ENCODE results near the gene DOCK1. TPM values are rescaled to one million over a fixed set of nuclear protein-coding genes. Genes with fewer than 3 reads are reported as not detected.

Gene DOCK1
- total RNA-seq, 2 experiments from 2014 or later: not detected

DNA sequence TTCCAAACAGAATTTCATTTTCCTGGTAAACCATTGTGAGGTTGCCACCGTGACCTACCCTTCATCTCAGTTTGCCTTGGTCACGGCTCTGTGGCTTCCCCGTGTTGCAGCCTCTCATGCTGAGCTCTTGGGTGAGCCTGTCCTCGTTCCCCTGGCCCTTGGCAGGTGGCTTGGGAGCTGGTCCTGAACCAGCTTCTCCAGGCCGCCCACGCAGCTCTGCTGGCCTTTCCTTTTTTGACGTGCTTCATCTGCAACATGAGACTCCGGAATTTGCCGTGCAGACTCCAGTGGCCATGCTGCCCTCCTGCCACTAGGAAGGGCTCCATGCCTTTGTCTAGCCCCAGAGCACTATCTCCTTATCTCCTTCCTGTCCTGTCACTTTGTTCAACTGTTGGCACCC, 550.9 kb downstream of the DOCK1 start:
- no peaks in the 10 kb centered on the region for H3K27me3 ChIP-seq (ENCODE audit: control insufficient read depth in 1 of 2, insufficient read depth in 2 of 2, low read length in 2 of 2)
- no peak overlapping the region for H3K4me3 ChIP-seq (ENCODE audit: low read length)
- no peaks in the 10 kb centered on the region for H3K4me1 ChIP-seq (ENCODE audit: insufficient read depth, low read length)
- H3K9me3 Mint-ChIP-seq: peaks cover 4% of the 10 kb centered on the region
- ATAC-seq (ENCODE audit: poor library complexity) (no peak), DNase-seq (no peak)
- ChIA-PET CTCF (no interaction called here), POLR2A (no interaction called here)
- TF ChIP-seq, protein P1, sequence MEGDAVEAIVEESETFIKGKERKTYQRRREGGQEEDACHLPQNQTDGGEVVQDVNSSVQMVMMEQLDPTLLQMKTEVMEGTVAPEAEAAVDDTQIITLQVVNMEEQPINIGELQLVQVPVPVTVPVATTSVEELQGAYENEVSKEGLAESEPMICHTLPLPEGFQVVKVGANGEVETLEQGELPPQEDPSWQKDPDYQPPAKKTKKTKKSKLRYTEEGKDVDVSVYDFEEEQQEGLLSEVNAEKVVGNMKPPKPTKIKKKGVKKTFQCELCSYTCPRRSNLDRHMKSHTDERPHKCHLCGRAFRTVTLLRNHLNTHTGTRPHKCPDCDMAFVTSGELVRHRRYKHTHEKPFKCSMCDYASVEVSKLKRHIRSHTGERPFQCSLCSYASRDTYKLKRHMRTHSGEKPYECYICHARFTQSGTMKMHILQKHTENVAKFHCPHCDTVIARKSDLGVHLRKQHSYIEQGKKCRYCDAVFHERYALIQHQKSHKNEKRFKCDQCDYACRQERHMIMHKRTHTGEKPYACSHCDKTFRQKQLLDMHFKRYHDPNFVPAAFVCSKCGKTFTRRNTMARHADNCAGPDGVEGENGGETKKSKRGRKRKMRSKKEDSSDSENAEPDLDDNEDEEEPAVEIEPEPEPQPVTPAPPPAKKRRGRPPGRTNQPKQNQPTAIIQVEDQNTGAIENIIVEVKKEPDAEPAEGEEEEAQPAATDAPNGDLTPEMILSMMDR (IDR thresholded peaks at IDR 0.05): no peak
- H3K27ac Mint-ChIP-seq: no peak overlapping the region
- no peaks in the 10 kb centered on the region for H3K36me3 ChIP-seq (ENCODE audit: insufficient read depth, low read length)
- no peak overlapping the region for H3K4me3 Mint-ChIP-seq
- H3K9me3 ChIP-seq (ENCODE audit: control insufficient read depth in 1 of 2, insufficient read depth in 1 of 2, low read length in 2 of 2): peaks cover 0 to 12% of the 10 kb centered on the region in 2 experiments
- intact Hi-C loops (cut with DNase I, micrococcal nuclease): no loop called here
- no peak overlapping the region for H3K27ac ChIP-seq (ENCODE audit: low read depth in 1 of 2, low read length in 2 of 2)
- H3K27me3 Mint-ChIP-seq: no peaks in the 10 kb centered on the region
- H3K4me1 Mint-ChIP-seq (ENCODE audit: low read depth): no peaks in the 10 kb centered on the region
- H3K36me3 Mint-ChIP-seq (ENCODE audit: low read depth): no peaks in the 10 kb centered on the region

DNA sequence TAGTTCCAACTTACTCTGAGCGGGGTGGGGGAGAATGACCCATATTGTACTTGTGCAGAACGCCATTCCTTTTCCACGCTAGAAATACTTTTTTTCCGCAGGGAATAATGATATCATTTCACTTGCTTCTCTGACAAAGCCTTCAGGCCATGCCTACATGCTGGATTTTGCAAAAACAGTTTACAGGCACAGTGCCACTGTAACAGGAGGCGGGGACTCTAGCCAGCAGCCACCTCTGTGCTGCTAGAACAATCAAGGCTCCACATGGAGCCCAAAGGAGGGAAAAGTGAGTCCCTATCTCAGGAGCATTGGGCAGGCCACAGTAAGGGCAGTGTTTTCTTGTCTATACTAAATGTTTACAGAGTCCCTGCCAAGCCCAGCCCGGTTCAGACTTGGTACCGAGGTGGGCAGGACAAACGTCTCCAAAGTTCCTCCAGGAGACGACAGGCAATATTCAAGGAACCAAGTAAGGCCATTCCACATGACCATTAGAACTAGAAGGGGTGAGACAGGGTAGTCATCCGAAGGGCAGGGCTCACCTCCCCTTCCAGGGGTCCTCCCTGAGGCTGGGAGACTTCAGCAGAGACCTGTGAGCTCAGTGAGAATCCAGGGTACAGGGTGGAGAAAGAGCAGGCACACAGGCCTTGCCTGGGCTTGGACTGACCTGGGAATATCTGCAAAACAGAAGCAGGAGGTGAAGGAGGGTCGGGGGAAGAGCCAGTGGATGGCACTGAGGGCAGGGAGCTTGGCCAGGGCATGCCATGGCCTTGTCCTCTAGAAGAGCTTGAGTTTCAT, 553.0 kb downstream of the DOCK1 start:
- H3K27ac Mint-ChIP-seq: no peak overlapping the region
- H3K4me3 Mint-ChIP-seq: no peak overlapping the region
- DNase-seq (no peak), ATAC-seq (ENCODE audit: poor library complexity) (no peak)
- peaks cover 4% of the 10 kb centered on the region for H3K9me3 Mint-ChIP-seq
- H3K36me3 Mint-ChIP-seq (ENCODE audit: low read depth): no peaks in the 10 kb centered on the region
- CTCF ChIA-PET: no interaction called here
- POLR2A ChIA-PET: no interaction called here
- Histone ChIP-seq H3K27me3 (ENCODE audit: control insufficient read depth in 1 of 2, insufficient read depth in 2 of 2, low read length in 2 of 2) (no peaks in the 10 kb centered on the region), H3K4me1 (ENCODE audit: insufficient read depth, low read length) (no peaks in the 10 kb centered on the region), H3K27ac (ENCODE audit: low read depth in 1 of 2, low read length in 2 of 2) (no peak overlapping the region), H3K4me3 (ENCODE audit: low read length) (no peak overlapping the region), H3K36me3 (ENCODE audit: insufficient read depth, low read length) (no peaks in the 10 kb centered on the region), H3K9me3 (ENCODE audit: control insufficient read depth in 1 of 2, insufficient read depth in 1 of 2, low read length in 2 of 2) (peaks cover 0 to 12% of the 10 kb centered on the region in 2 experiments)
- H3K4me1 Mint-ChIP-seq (ENCODE audit: low read depth): no peaks in the 10 kb centered on the region
- TF ChIP-seq, protein P1 (IDR thresholded peaks at IDR 0.05): no peak
- H3K27me3 Mint-ChIP-seq: no peaks in the 10 kb centered on the region
- intact Hi-C loops (cut with DNase I, micrococcal nuclease): no loop called here

DNA sequence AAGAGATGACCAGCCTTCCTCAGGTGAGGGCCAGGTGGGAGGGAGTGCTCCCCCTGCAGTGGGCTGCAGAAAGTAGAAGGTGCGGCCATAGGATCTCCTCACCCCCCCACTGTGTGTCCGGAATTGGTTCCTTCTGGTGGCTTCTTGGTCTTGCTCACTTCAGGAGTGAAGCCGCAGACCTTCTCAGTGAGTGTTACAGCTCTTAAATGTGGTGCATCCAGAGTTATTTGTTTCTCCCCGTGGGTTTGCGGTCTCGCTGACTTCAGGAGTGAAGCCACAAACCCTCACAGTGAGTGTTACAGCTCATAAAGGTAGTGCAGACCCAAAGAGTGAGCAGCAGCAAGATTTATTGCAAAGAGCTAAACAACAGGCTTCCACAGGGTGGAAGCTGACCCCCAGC, 553.6 kb downstream of the DOCK1 start:
- intact Hi-C loops (cut with DNase I, micrococcal nuclease): no loop called here
- Mint-ChIP-seq H3K4me1 (ENCODE audit: low read depth) (no peaks in the 10 kb centered on the region), H3K36me3 (ENCODE audit: low read depth) (no peaks in the 10 kb centered on the region), H3K9me3 (peaks cover 4% of the 10 kb centered on the region), H3K4me3 (no peak overlapping the region), H3K27ac (no peak overlapping the region), H3K27me3 (no peaks in the 10 kb centered on the region)
- Histone ChIP-seq H3K27me3 (ENCODE audit: control insufficient read depth in 1 of 2, insufficient read depth in 2 of 2, low read length in 2 of 2) (no peaks in the 10 kb centered on the region), H3K36me3 (ENCODE audit: insufficient read depth, low read length) (no peaks in the 10 kb centered on the region), H3K4me3 (ENCODE audit: low read length) (no peak overlapping the region), H3K4me1 (ENCODE audit: insufficient read depth, low read length) (no peaks in the 10 kb centered on the region), H3K27ac (ENCODE audit: low read depth in 1 of 2, low read length in 2 of 2) (no peak overlapping the region), H3K9me3 (ENCODE audit: control insufficient read depth in 1 of 2, insufficient read depth in 1 of 2, low read length in 2 of 2) (peaks cover 0 to 17% of the 10 kb centered on the region in 2 experiments)
- ChIA-PET POLR2A (no interaction called here), CTCF (no interaction called here)
- no peak for DNase-seq
- no peak for ATAC-seq (ENCODE audit: poor library complexity)
- TF ChIP-seq, protein P1 (IDR thresholded peaks at IDR 0.05): no peak
